ENCODE data around the gene TINAG. TPM values are rescaled to one million over a fixed set of nuclear protein-coding genes. Genes with fewer than 3 reads are reported as not detected.

TINAG gene
- total RNA-seq, 4 donors from 2014 or later: not detected

GRCh38 chr6:54377776-54378175, 69.5 kb downstream of the TINAG start:
- no peaks in the 10 kb centered on the region for H3K36me3 ChIP-seq
- TF ChIP-seq POLR2A (IDR thresholded peaks at IDR 0.05): no peak
- no peak for TF ChIP-seq POLR2AphosphoS5 (IDR thresholded peaks at IDR 0.05)
- TF ChIP-seq EP300 (IDR thresholded peaks at IDR 0.05): no peak
- TF ChIP-seq CTCF (IDR thresholded peaks at IDR 0.05): no peak
- no peak overlapping the region for H3K27ac ChIP-seq
- no peak overlapping the region for H3K4me3 ChIP-seq
- WGBS, 2 donors (ENCODE audit: low coverage in 1 of 2): 60 to 85% methylated on average over 2 of the region's 2 CpGs
- no peak for ATAC-seq
- H3K9me3 ChIP-seq: no peaks in the 10 kb centered on the region
- H3K4me1 ChIP-seq: no peaks in the 10 kb centered on the region
- no peaks in the 10 kb centered on the region for H3K27me3 ChIP-seq

GRCh38 chr6:54386295-54386694, 78.1 kb downstream of the TINAG start:
- no peak overlapping the region for H3K4me3 ChIP-seq
- no peaks in the 10 kb centered on the region for H3K9me3 ChIP-seq
- no peaks in the 10 kb centered on the region for H3K27me3 ChIP-seq
- H3K4me1 ChIP-seq: no peaks in the 10 kb centered on the region
- ATAC-seq: no peak
- 89 to 92% methylated on average over 3 to 5 of the region's 5 CpGs for WGBS, 2 donors (ENCODE audit: low coverage in 1 of 2)
- H3K27ac ChIP-seq: no peak overlapping the region
- no peak for TF ChIP-seq EP300 (IDR thresholded peaks at IDR 0.05)
- TF ChIP-seq POLR2A (IDR thresholded peaks at IDR 0.05): no peak
- TF ChIP-seq POLR2AphosphoS5 (IDR thresholded peaks at IDR 0.05): no peak
- no peak for TF ChIP-seq CTCF (IDR thresholded peaks at IDR 0.05)
- H3K36me3 ChIP-seq: no peaks in the 10 kb centered on the region

GRCh38 chr6:54390362-54390761, 82.1 kb downstream of the TINAG start:
- no peak for TF ChIP-seq POLR2AphosphoS5 (IDR thresholded peaks at IDR 0.05)
- TF ChIP-seq EP300 (IDR thresholded peaks at IDR 0.05): no peak
- no peak for TF ChIP-seq POLR2A (IDR thresholded peaks at IDR 0.05)
- TF ChIP-seq CTCF (IDR thresholded peaks at IDR 0.05): no peak
- H3K9me3 ChIP-seq: no peaks in the 10 kb centered on the region
- no peaks in the 10 kb centered on the region for H3K4me1 ChIP-seq
- no peak for ATAC-seq
- no peaks in the 10 kb centered on the region for H3K36me3 ChIP-seq
- H3K4me3 ChIP-seq: no peak overlapping the region
- H3K27ac ChIP-seq: no peak overlapping the region
- H3K27me3 ChIP-seq: no peaks in the 10 kb centered on the region

GRCh38 chr6:54391577-54391976, 83.3 kb downstream of the TINAG start:
- H3K27me3 ChIP-seq: no peaks in the 10 kb centered on the region
- no peak for TF ChIP-seq POLR2A (IDR thresholded peaks at IDR 0.05)
- no peak for TF ChIP-seq POLR2AphosphoS5 (IDR thresholded peaks at IDR 0.05)
- no peak for TF ChIP-seq CTCF (IDR thresholded peaks at IDR 0.05)
- TF ChIP-seq EP300 (IDR thresholded peaks at IDR 0.05): no peak
- H3K4me3 ChIP-seq: no peak overlapping the region
- no peaks in the 10 kb centered on the region for H3K9me3 ChIP-seq
- WGBS, 2 donors (ENCODE audit: low coverage in 1 of 2): 78 to 80% methylated on average over 5 of the region's 5 CpGs
- no peak overlapping the region for H3K27ac ChIP-seq
- ATAC-seq: no peak
- H3K4me1 ChIP-seq: no peaks in the 10 kb centered on the region
- no peaks in the 10 kb centered on the region for H3K36me3 ChIP-seq

- H3K4me3 ChIP-seq: no peak overlapping the region
- H3K27me3 ChIP-seq: no peaks in the 10 kb centered on the region
- TF ChIP-seq EP300 (IDR thresholded peaks at IDR 0.05) (no peak), POLR2AphosphoS5 (IDR thresholded peaks at IDR 0.05) (no peak), CTCF (IDR thresholded peaks at IDR 0.05) (no peak), POLR2A (IDR thresholded peaks at IDR 0.05) (no peak)
- no peaks in the 10 kb centered on the region for H3K36me3 ChIP-seq
- H3K9me3 ChIP-seq: no peaks in the 10 kb centered on the region
- no peak overlapping the region for H3K27ac ChIP-seq
- ATAC-seq: no peak
- 53 to 67% methylated on average over 1 of the region's 1 CpG for WGBS, 2 donors (ENCODE audit: low coverage in 1 of 2)
- no peaks in the 10 kb centered on the region for H3K4me1 ChIP-seq
These were observed 94.9 kb downstream of the TINAG start for GRCh38 chr6:54403096-54403495.

Measured in gastroesophageal sphincter (tissue), 4 donors.